Activated naive CD8-positive, alpha-beta T cell treated with anti-CD3 and anti-CD28 coated beads, Interleukin-2, amount 50 U/mL, for 16 hours (primary cell): ENCODE measurements around the gene PAX3.

Experiments
- DNase-seq: peaks from one replicate; pipeline ENCODE4 v3.0.0-alpha.2; 2020; ENCODE audit warnings: low read depth, low spot score

PAX3 gene

DNA sequence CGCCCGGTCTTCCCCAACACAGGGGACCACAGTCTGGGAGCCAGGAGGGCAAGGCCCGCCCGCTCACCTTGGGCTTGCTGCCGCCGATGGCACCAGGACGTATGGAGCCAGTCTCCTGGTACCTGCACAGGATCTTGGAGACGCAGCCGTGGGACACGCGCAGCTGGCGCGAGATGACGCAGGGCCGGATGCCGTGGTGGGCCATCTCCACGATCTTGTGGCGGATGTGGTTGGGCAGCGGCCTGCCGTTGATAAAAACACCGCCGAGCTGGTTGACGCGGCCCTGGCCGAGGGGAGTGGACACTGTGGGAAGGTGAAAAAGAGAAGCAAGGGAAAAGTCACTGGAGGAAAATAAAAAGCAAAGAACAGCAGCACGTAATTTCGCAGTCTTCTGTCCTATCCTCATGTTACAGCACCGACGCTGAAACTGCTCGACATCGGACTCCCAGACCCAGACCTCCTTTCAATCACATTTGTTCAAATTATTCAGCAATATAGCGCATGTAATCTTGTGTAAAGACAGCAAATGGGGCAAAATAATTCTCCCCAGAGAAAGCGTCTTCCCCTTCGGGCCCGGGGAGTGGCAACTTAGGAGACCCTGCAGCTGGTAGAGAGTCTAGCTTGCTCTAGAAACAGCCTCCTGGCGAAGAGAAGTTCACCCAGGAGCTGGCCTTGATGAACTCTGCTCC is 1.7 kb downstream of the PAX3 start:
- DNase-seq, result no peak

- no peak for DNase-seq
These were observed 2.5 kb downstream of the PAX3 start for GRCh38 chr2:222296311-222296741.

- DNase-seq, result no peak
These were observed 3.3 kb downstream of the PAX3 start for GRCh38 chr2:222295368-222296062.

DNA sequence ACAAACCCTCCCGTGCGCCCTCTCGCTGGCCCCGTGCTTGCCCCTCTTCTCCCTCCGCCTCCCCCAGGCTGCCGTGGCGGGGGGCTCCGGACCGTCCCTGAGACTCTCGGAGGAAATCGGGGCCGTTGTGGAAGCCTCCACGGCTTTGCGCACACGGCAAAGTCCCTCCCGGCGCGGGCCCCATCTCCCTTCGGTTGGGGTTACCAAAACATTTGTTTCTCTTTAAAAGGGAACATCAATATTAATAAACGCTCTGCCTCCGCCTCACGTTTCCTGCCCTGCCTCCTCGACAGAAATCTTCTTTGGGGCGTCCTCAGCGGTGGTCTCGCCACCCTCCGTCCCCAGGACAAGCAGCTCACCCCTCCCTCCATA is 3.8 kb downstream of the PAX3 start:
- no peak for DNase-seq

GRCh38 chr2:222293660-222294630 is 4.9 kb downstream of the PAX3 start:
- no peak for DNase-seq

GRCh38 chr2:222292149-222293134 is 6.4 kb downstream of the PAX3 start:
- DNase-seq, result no peak

DNA sequence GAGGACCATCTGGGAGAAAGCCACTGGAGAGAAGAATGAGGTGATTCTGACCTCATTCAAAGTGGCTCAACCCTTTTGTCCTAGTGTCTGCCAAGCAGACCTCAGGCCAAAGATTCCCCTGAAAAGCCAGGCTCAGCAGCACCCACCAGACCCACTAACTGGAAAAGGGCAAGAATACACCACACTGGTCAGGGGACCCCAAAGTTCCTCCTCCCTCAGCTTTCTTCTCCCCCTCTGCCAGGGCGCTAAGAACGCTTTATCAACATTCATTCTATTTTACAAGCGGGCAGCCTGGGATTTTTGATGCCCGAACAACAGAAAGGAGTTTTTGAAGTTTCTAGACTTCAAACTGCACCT is 7.3 kb downstream of the PAX3 start:
- no peak for DNase-seq

DNA sequence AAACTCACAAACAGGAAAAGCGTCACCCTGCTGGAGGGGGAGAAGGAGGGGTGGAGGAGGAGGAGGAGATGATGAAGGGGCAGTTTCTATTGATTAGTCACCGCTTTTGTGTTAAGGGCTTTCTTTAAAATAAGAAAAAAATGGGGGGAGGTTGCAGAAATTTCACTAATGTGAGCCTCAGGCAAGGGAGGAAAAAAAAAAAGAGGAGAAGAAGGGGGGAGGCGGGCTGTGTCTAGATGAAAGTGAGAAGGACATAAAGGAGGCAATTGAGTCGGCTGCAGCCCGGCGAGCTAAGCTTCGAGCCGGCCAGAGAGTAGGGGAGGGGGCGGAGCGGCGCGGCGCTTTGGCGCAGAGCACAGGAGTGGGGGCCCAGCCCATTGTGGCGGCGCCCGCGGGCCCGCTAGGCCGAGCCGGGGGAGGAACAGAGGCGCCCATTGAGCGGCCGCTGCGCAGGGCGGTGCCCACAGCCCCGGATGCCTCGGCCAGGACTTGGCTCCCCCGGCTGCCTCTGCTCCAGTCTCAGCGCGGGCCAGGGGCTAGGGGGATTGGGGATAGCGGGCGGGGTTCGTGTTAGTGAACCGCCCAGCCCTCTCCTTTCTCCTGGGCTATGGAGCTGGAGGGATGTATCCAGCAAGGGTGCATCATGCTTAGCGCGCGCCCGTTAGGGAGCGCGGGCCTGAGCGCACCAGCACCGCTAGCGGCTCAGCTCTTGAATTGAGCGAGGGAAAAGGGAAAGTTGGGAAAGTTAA is 7.9 kb downstream of the PAX3 start:
- no peak for DNase-seq

DNA sequence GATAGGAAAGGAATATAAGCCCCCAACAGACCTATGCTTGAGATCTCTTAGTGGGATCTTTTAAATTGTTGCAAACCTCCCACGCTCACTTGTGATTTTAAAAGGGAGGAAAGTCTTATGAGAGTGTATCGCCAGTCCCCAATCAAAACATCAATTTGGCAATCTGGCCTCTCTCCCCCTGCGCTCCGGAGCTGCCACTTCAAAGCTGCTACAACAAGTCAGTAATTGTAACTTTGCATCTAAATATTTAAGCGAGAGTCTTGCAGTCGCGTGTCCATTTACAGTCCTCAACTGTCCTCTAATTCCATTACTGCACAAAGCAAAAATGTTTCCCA is 8.4 kb downstream of the PAX3 start:
- DNase-seq, result no peak

DNA sequence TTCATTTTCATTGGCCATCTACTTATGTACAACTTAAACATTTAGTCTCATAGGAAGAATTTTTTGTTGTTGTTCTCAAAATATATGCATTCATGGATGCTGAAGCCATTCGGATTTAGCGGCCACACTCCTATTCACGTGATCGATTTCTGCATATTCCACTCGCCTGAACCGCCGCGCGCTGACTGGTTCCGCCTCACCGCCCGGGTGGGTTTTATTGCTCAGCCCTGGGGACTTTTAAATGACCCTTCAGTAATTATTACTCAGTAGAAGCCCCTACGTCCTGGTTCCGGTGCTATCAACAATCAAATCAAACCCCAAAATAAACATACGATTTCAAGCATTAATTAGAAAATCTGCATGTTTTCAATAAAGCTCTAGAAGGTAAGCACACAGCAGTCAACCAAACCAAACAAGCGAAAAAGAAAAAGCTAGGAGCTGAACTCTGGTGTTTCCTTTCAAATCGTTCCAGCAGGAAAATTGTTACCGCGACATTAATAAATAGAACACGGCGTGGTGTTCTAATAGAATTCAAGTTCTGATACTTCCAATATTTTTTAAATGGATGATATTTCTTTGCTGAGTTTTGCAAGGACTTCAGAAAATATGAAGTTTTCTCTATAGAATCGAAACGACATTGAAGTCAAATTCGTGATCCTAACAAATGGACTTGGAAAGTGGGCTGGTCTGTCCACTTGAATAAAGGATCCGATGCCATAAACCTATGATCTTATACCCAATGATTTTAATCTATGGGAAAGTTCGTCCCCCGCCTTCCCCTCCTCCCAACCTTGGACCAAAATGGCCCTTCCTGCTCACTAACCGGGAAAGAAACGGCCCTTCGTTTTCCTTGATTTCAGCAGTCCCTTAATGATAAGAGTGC is 9.3 kb downstream of the PAX3 start:
- no peak for DNase-seq

- no peak for DNase-seq
These were observed 10.1 kb downstream of the PAX3 start for GRCh38 chr2:222288590-222289277.

DNA sequence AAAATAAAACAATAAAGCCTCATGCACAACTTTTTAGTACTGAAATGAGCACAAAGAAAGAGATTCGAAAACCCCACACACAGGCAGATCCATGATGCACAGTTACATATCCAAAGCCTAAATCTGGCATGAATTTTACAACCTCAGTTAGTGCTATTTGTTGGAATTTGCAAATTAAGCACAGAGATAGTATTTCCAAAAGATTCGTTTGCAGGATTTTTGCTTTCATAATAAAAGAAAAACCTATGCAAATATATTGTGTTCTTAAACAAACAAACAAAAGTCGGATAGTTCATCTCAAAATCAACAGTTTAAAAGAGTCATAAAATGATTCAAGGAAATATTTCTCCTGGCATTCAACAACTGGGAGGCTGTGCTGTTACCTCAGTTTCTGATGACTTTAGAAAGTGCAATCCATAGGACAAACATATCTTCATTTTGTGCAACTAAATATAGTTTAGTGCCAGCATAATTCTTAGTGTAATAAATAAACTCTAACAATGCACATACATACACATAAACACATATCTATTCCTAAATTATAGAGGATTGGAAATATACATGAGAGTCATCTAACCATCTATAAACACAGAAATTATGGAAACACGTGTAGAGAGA is 10.8 kb downstream of the PAX3 start:
- no peak for DNase-seq

GRCh38 chr2:222284466-222284865 is 14.3 kb downstream of the PAX3 start:
- DNase-seq, result no peak

- DNase-seq, result no peak
These were observed 15.2 kb downstream of the PAX3 start for GRCh38 chr2:222283634-222284033.

DNA sequence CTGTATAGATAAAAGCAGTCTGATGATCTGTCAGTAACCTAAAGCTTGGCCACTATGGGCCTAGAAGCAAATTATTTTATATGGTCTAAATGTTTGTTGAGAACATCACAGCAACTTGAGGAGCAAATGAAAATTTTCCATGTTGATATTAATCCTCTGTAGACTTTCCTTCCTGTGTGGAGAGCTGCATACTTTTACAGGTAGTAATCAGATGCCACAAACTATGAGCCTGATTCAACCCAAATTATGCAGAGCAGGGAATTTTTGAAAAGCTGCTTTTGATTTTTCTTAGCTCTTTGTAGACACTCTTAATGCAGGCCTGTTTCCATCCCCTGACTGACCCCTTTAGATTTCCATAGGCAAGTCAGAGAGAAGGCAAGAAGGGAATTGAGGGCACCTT is 17.3 kb downstream of the PAX3 start:
- DNase-seq, result no peak

DNA sequence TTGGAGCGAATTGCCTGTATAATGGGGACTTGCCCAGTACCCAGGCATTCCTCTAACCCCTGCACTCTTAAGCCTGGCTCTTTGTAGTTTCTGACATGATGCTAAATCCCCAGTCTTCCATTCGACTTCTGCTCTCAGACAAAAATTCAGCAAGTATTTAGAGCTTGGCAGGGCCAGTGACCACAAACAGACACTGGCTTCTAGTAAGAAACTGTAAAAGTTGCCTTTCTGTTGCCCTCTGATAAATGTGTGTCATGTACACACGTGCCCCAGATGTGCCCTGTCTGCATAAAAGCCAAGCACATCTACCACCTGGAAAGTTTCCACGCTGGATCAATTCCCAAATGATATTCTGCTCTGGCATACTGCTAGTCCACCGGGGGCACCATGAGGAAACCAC is 18.0 kb downstream of the PAX3 start:
- DNase-seq, result no peak

DNA sequence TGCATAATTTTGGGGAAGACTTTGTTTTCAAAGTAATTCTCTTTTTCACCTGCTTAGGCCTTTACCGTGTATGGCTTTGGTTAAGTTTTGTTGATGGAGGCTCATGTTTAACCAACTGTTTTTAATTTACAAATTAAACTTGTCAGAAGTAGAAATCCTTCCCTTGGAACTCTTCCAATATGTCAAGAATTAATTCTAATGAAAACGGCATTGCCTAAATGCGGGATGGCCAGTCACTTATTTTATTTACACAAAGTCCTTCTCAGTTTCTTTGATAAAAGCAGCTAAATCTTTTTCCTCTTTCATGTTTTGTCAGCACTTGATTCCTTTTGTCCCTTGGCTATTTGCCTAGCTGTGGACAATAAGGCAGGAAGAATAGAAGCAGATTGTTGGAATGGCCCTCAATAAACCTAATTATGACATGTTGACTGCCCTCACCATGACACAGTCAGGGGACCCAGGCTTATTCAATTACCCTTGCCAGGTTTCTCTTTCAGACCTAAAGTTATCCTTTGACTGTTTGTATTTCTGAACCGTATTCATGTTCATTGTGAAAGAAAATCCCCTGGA is 26.3 kb downstream of the PAX3 start:
- no peak for DNase-seq

DNA sequence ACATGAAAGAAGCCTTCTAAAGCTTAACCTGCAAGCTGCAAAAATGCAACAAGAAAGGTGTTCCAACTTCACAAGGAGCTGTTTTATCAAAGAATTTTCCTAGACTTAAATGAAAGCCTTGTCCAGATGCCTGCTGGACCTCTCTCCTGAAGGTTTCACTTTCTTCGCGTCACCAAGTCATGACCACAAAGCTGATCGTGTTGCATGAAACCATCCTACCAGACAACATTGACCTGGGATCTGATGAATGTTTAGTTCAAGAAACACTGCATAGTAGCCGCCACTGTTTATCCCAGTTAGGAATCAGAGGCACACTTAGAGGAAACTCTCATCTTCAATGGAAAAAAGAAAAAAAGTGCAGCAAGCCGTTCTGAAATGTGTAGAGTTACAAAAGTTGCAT is 26.9 kb downstream of the PAX3 start:
- no peak for DNase-seq
